Kidney (tissue), 14 donors: ENCODE measurements around the gene ARMCX1. TPM values are rescaled to one million over a fixed set of nuclear protein-coding genes. Genes with fewer than 3 reads are reported as not detected.

Source experiments
- DNase-seq, 5 donors: peaks; one replicate each; pipeline ENCODE4 v3.0.0-alpha.2; 2013 to 2020
- FAIRE-seq: peaks from 2 replicates; lab custom pipeline; 2012; peaks lifted over from hg19 to GRCh38; lab: Jason Lieb, UNC
- H3K27ac ChIP-seq, 2 donors: one replicate each; pipeline ENCODE4 v1.7.0; 2013; ENCODE audit warnings: low read depth in 2 of 2, low read length in 2 of 2, inconsistent platforms in 1 of 2
- H3K27me3 ChIP-seq: one replicate; pipeline ENCODE4 v1.7.1; 2013; ENCODE audit warnings: low read length, inconsistent platforms; ENCODE audit not compliant: control insufficient read depth, insufficient read depth
- H3K36me3 ChIP-seq, 3 donors: one replicate each; pipeline versions ENCODE4 v1.7.0 to v1.7.1; 2013; ENCODE audit warnings: low read length in 3 of 3, control low read depth in 1 of 3, inconsistent platforms in 1 of 3; ENCODE audit not compliant: insufficient read depth in 3 of 3, control insufficient read depth in 2 of 3
- H3K4me1 ChIP-seq, 3 donors: one replicate each; pipeline versions ENCODE4 v1.7.0 to v1.7.1; 2013; ENCODE audit warnings: low read length in 3 of 3, inconsistent platforms in 1 of 3, low read depth in 1 of 3; ENCODE audit not compliant: control insufficient read depth in 2 of 3, insufficient read depth in 2 of 3
- H3K4me3 ChIP-seq, 3 donors: one replicate each; pipeline versions ENCODE4 v1.7.0 to v1.8.1; 2013; ENCODE audit warnings: low read length in 3 of 3, control low read depth in 1 of 3, inconsistent platforms in 1 of 3
- H3K9ac ChIP-seq, 3 donors: one replicate each; pipeline versions ENCODE4 v1.7.0 to v1.7.1; 2013; ENCODE audit warnings: low read length in 3 of 3, control low read depth in 1 of 3, inconsistent platforms in 1 of 3
- H3K9me3 ChIP-seq, 3 donors: one replicate each; pipeline versions ENCODE4 v1.7.0 to v1.7.1; 2013; ENCODE audit warnings: low read length in 3 of 3, control low read depth in 1 of 3, inconsistent platforms in 1 of 3; ENCODE audit not compliant: control insufficient read depth in 2 of 3, insufficient read depth in 1 of 3
- intact Hi-C: fragments of 100-400 bp; cut with DNase I; formaldehyde crosslinking; loops from one replicate; pipeline ENCODE4 v1.11.1; 2022
- polyA plus RNA-seq: library from polyadenylated mRNA; stranded (reverse); fragments of 350-450 nt; fragmentation: Illumina TruSeq; extraction: RNeasy Lipid Tissue Mini Kit (QIAGEN cat#74804); gene quantifications from one replicate; pipeline ENCODE4 v1.2.3, GENCODE V29; 2014; ENCODE audit warnings: low read depth, low replicate concordance; ENCODE audit not compliant: insufficient read depth
- total RNA-seq: library from RNA; stranded (reverse); fragmentation: NEBNext Ultra II Directional; extraction: Animal tissue kit (Norgen Biotek cat#: 25700); gene quantifications from one replicate; pipeline ENCODE4 v1.2.1, GENCODE V29; 2021
- TF ChIP-seq, protein P1 (sequence below): IDR thresholded peaks from 3 replicates; pipeline ENCODE4 v1.5.1; 2012; ENCODE audit warnings: mild to moderate bottlenecking, moderate library complexity, borderline replicate concordance; ENCODE audit not compliant: insufficient read depth; ENCODE audit errors: extremely low read depth
- donor health status: control.
- donor health status: control.
- donor health status: control.
- donor health status: control.
- donor health status: control.
- donor health status: DM: yes; HTN: yes; CAD: no.
- donor health status: Normal renal cell carcinoma (clear cell type).

Gene ARMCX1
- total and polyA plus RNA-seq, 2 donors from 2014 or later: 15.6 to 20.3 TPM

DNA sequence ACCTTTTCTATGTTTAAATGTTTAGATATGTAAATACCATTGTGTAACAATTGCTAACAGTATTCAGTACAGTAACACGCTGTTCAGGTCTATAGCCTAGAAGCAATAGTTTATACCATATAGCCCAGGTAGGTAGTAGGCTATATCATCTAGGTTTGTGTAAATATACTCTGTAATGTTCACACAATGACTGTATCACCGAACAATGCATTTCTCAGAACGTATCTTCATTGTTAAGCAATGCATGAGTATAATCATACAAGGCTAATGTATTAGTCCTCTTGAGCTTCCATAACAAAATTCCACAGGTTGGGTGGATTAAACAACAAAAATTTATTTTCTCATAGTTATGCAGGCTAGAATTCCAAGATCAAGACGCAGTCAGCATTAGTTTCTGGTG is 42.4 kb upstream of the ARMCX1 start:
- Histone ChIP-seq H3K36me3 (no peaks in the 10 kb centered on the region), H3K27ac (no peak overlapping the region), H3K27me3 (no peaks in the 10 kb centered on the region), H3K4me3 (no peak overlapping the region), H3K4me1 (no peaks in the 10 kb centered on the region), H3K9ac (no peak overlapping the region), H3K9me3 (no peaks in the 10 kb centered on the region)
- intact Hi-C loops: no loop called here
- DNase-seq: no peak
- no peak for FAIRE-seq
- TF ChIP-seq, protein P1, sequence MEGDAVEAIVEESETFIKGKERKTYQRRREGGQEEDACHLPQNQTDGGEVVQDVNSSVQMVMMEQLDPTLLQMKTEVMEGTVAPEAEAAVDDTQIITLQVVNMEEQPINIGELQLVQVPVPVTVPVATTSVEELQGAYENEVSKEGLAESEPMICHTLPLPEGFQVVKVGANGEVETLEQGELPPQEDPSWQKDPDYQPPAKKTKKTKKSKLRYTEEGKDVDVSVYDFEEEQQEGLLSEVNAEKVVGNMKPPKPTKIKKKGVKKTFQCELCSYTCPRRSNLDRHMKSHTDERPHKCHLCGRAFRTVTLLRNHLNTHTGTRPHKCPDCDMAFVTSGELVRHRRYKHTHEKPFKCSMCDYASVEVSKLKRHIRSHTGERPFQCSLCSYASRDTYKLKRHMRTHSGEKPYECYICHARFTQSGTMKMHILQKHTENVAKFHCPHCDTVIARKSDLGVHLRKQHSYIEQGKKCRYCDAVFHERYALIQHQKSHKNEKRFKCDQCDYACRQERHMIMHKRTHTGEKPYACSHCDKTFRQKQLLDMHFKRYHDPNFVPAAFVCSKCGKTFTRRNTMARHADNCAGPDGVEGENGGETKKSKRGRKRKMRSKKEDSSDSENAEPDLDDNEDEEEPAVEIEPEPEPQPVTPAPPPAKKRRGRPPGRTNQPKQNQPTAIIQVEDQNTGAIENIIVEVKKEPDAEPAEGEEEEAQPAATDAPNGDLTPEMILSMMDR: no peak

DNA sequence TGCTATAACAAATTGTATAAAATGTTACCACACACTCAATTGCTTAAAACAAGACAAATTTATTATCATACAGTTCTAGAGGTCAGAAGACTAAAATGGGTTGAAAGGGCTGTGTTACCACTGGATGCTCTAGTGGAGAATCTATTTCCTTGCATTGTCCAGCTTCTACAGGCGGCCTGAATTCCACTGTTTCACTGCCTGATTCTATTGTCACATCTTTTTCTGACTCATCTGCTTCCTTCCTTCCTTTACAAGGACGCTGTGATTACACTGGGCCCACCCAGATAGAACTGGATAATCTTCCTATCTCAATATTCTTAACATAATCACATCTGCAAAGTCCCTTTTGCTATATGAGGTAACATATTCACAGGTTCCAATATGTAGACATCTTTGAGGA is 19.4 kb upstream of the ARMCX1 start:
- Histone ChIP-seq H3K9ac (no peak overlapping the region), H3K27ac (no peak overlapping the region), H3K4me3 (no peak overlapping the region), H3K36me3 (peaks cover 0 to 3% (median 0%) of the 10 kb centered on the region in 3 donors), H3K4me1 (no peaks in the 10 kb centered on the region), H3K27me3 (no peaks in the 10 kb centered on the region), H3K9me3 (no peaks in the 10 kb centered on the region)
- no peak for DNase-seq
- intact Hi-C loops: no loop called here
- FAIRE-seq: no peak
- TF ChIP-seq, protein P1: no peak

DNA sequence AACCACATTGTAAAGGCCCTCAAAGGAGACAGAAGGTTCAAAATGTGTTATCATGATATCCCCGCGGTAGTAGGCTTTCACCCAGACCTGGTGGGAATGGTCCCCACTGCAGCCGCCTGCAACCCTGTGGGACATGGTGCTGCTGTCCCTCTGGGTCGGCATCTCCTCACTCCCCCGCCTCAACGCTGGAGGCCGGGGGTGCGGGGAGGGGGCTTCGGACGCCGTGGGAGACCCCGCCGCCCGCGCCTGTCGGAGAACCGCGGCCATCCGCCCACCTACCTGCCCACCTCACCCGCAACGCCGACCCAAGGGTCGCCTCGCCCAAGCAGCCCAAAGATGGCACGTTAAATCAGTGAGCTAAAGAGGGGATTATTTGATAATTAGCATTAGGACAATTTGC is 11.2 kb upstream of the ARMCX1 start:
- FAIRE-seq (no peak), DNase-seq (no peak)
- intact Hi-C loops: no loop called here
- no peak overlapping the region for H3K9ac ChIP-seq
- TF ChIP-seq, protein P1: no peak
- H3K36me3 ChIP-seq: no peaks in the 10 kb centered on the region
- H3K4me1 ChIP-seq: no peaks in the 10 kb centered on the region
- H3K27me3 ChIP-seq: no peaks in the 10 kb centered on the region
- no peaks in the 10 kb centered on the region for H3K9me3 ChIP-seq
- H3K4me3 ChIP-seq: no peak overlapping the region
- H3K27ac ChIP-seq: no peak overlapping the region
